Camera-type eye (tissue), 1 donor: ENCODE data around the gene TBCE. TPM values are rescaled to one million over a fixed set of nuclear protein-coding genes. Genes with fewer than 3 reads are reported as not detected.

Experiments
- total RNA-seq: library from RNA; depleted of rRNA; stranded (reverse); fragments of >200 nt; gene quantifications from one replicate; pipeline ENCODE4 v1.2.3, GENCODE V29; 2014

Gene TBCE
- 26.4 TPM for total RNA-seq

GRCh38 chr1:235367000-235367908 lies at the start of gene TBCE:
Gene TBCE (plus strand): TSS chr1:235367427. CDS start chr1:235380050, 12,623 bp downstream.

GRCh38 chr1:235327559-235328270 lies 39.5 kb upstream of the TBCE start, which contains the start of gene ARID4B:
Gene ARID4B (minus strand): TSS chr1:235328179. CDS start chr1:235326919, 1,260 bp downstream.

GRCh38 chr1:235328271-235329138 lies 38.7 kb upstream of the TBCE start, which contains the start of gene GGPS1:
Gene GGPS1 (plus strand): TSS chr1:235328570. CDS start chr1:235335265, 6,695 bp downstream.

Other genes starting within 250 kb of the TBCE start
- 123 TPM for gene TOMM20, start 238.6 kb upstream of the TBCE start, total RNA-seq
- 27.8 TPM for gene RBM34, start 206.2 kb upstream of the TBCE start, total RNA-seq
- gene ARID4B, start 39.2 kb upstream of the TBCE start, total RNA-seq: 102 TPM
- 33.4 TPM for gene GGPS1, start 38.9 kb upstream of the TBCE start, total RNA-seq
- 38.4 TPM for gene B3GALNT2, start 137.0 kb downstream of the TBCE start, total RNA-seq